Measurements from ENCODE around the gene ECSCR.
"Not testable (repeated sequence)": the region's sequence is repeated elsewhere in the genome, so short reads cannot be mapped to it uniquely, and the experiment has no call there.

ECSCR gene

DNA sequence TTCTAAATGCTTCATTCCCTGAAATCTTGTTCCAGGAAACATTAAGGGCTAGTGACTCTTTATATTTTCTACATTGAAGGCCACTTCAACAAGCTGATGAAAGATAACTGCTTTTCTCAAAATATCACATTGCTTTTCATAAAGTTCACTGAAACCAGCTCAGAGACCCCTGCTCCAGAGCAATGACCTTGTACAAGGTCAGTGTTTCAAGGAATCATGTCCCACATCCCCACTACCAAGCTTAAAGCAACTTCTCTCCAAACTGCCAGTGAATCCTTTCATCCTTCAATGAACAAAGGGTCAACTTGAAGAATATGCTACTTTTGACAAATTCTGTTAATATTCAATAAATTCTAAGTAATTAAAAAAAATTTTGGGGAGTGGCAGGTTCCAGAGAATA, 46.7 kb downstream of the ECSCR start:
- peaks cover 19% of the 10 kb centered on the region for H3K36me3 ChIP-seq (ENCODE audit: insufficient read depth, low read length)
- no peaks in the 10 kb centered on the region for H3K27me3 ChIP-seq (ENCODE audit: control insufficient read depth in 1 of 2, insufficient read depth in 2 of 2, low read length in 2 of 2)
- H3K27ac ChIP-seq (ENCODE audit: low read depth, low read length) = no peak overlapping the region
- no peak overlapping the region for H3K9ac ChIP-seq (ENCODE audit: low read length)
- H3K4me1 ChIP-seq (ENCODE audit: insufficient read depth, low read length) = peaks cover 56% of the 10 kb centered on the region
- H3K4me3 ChIP-seq (ENCODE audit: low read depth in 1 of 2, low read length in 2 of 2) = no peak overlapping the region
- no peaks in the 10 kb centered on the region for H3K9me3 ChIP-seq (ENCODE audit: low read length)

DNA sequence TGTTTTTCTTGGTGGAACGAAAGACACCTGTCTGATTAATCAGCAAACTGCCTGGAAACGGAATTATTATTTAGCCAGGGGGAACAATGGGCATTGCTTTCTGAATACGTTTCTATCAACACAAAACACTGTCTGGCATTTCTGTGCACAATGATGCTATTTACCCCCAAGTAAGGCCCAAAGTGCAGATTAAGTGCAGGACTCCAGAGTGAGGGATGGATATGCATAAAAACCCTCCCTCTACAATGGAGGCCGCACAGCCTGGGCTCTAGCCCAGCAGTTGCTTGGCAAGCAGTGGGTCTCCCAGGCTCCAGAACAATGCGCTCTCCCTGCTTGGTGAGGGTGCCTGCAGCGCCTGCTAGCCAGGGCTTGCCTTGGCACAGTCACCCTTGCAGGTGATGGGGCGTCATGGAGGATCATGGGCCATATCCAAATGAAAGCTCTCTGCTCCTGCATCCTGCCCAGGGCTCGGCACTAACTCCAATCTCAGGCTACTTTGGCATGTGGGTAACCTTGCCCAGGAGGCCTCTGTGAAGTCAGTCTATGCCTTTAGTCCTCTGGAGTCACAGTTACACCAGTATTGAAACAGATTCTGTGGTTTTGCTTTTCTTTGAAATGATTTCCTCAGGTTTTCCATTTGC, 47.2 kb downstream of the ECSCR start:
- peak overlapping the region; percentile 32 for H3K27ac ChIP-seq (ENCODE audit: low read depth, low read length)
- H3K27me3 ChIP-seq (ENCODE audit: control insufficient read depth in 1 of 2, insufficient read depth in 2 of 2, low read length in 2 of 2) = no peaks in the 10 kb centered on the region
- H3K36me3 ChIP-seq (ENCODE audit: insufficient read depth, low read length) = peaks cover 16% of the 10 kb centered on the region
- peaks cover 61% of the 10 kb centered on the region for H3K4me1 ChIP-seq (ENCODE audit: insufficient read depth, low read length)
- no peak overlapping the region for H3K4me3 ChIP-seq (ENCODE audit: low read depth in 1 of 2, low read length in 2 of 2)
- no peak overlapping the region for H3K9ac ChIP-seq (ENCODE audit: low read length)
- H3K9me3 ChIP-seq (ENCODE audit: low read length) = no peaks in the 10 kb centered on the region

GRCh38 chr5:139414581-139415130, 47.9 kb downstream of the ECSCR start:
- Histone ChIP-seq H3K9me3 (ENCODE audit: low read length) (no peaks in the 10 kb centered on the region), H3K4me3 (ENCODE audit: low read depth in 1 of 2, low read length in 2 of 2) (no peak overlapping the region), H3K9ac (ENCODE audit: low read length) (no peak overlapping the region), H3K4me1 (ENCODE audit: insufficient read depth, low read length) (peaks cover 68% of the 10 kb centered on the region), H3K27ac (ENCODE audit: low read depth, low read length) (peak overlapping the region; percentile 32), H3K27me3 (ENCODE audit: control insufficient read depth in 1 of 2, insufficient read depth in 2 of 2, low read length in 2 of 2) (no peaks in the 10 kb centered on the region), H3K36me3 (ENCODE audit: insufficient read depth, low read length) (peaks cover 9% of the 10 kb centered on the region)

GRCh38 chr5:139413963-139414362, 48.6 kb downstream of the ECSCR start:
- H3K27ac ChIP-seq (ENCODE audit: low read depth, low read length) = no peak overlapping the region
- no peak overlapping the region for H3K4me3 ChIP-seq (ENCODE audit: low read depth in 1 of 2, low read length in 2 of 2)
- H3K27me3 ChIP-seq (ENCODE audit: control insufficient read depth in 1 of 2, insufficient read depth in 2 of 2, low read length in 2 of 2) = no peaks in the 10 kb centered on the region
- peaks cover 71% of the 10 kb centered on the region for H3K4me1 ChIP-seq (ENCODE audit: insufficient read depth, low read length)
- peaks cover 4% of the 10 kb centered on the region for H3K36me3 ChIP-seq (ENCODE audit: insufficient read depth, low read length)
- no peak overlapping the region for H3K9ac ChIP-seq (ENCODE audit: low read length)
- no peaks in the 10 kb centered on the region for H3K9me3 ChIP-seq (ENCODE audit: low read length)

- Histone ChIP-seq H3K9me3 (ENCODE audit: low read length) (no peaks in the 10 kb centered on the region), H3K4me1 (ENCODE audit: insufficient read depth, low read length) (peaks cover 70% of the 10 kb centered on the region), H3K27me3 (ENCODE audit: control insufficient read depth in 1 of 2, insufficient read depth in 2 of 2, low read length in 2 of 2) (no peaks in the 10 kb centered on the region), H3K27ac (ENCODE audit: low read depth, low read length) (no peak overlapping the region), H3K36me3 (ENCODE audit: insufficient read depth, low read length) (no peaks in the 10 kb centered on the region), H3K4me3 (ENCODE audit: low read depth in 1 of 2, low read length in 2 of 2) (no peak overlapping the region), H3K9ac (ENCODE audit: low read length) (no peak overlapping the region)
Measured at GRCh38 chr5:139413153-139413552, 49.4 kb downstream of the ECSCR start.

- H3K27me3 ChIP-seq (ENCODE audit: control insufficient read depth in 1 of 2, insufficient read depth in 2 of 2, low read length in 2 of 2) = no peaks in the 10 kb centered on the region
- peak overlapping the region; percentile 17 for H3K27ac ChIP-seq (ENCODE audit: low read depth, low read length)
- H3K4me3 ChIP-seq (ENCODE audit: low read depth in 1 of 2, low read length in 2 of 2) = peak overlapping the region in 1 of 2 donors; percentile 21
- no peak overlapping the region for H3K9ac ChIP-seq (ENCODE audit: low read length)
- peaks cover 52% of the 10 kb centered on the region for H3K4me1 ChIP-seq (ENCODE audit: insufficient read depth, low read length)
- no peaks in the 10 kb centered on the region for H3K9me3 ChIP-seq (ENCODE audit: low read length)
- H3K36me3 ChIP-seq (ENCODE audit: insufficient read depth, low read length) = no peaks in the 10 kb centered on the region
Measured at GRCh38 chr5:139410993-139411828, 51.3 kb downstream of the ECSCR start.

- peak overlapping the region in 1 of 2 donors; percentile 21 for H3K4me3 ChIP-seq (ENCODE audit: low read depth in 1 of 2, low read length in 2 of 2)
- no peaks in the 10 kb centered on the region for H3K9me3 ChIP-seq (ENCODE audit: low read length)
- H3K9ac ChIP-seq (ENCODE audit: low read length) = no peak overlapping the region
- H3K27me3 ChIP-seq (ENCODE audit: control insufficient read depth in 1 of 2, insufficient read depth in 2 of 2, low read length in 2 of 2) = no peaks in the 10 kb centered on the region
- H3K36me3 ChIP-seq (ENCODE audit: insufficient read depth, low read length) = no peaks in the 10 kb centered on the region
- peaks cover 43% of the 10 kb centered on the region for H3K4me1 ChIP-seq (ENCODE audit: insufficient read depth, low read length)
- H3K27ac ChIP-seq (ENCODE audit: low read depth, low read length) = no peak overlapping the region
Measured at GRCh38 chr5:139410121-139410992, 52.2 kb downstream of the ECSCR start.

- H3K9ac ChIP-seq (ENCODE audit: low read length); H3K4me3 ChIP-seq (ENCODE audit: low read depth in 1 of 2, low read length in 2 of 2); H3K27me3 ChIP-seq (ENCODE audit: control insufficient read depth in 1 of 2, insufficient read depth in 2 of 2, low read length in 2 of 2); H3K9me3 ChIP-seq (ENCODE audit: low read length); H3K27ac ChIP-seq (ENCODE audit: low read depth, low read length); H3K36me3 ChIP-seq (ENCODE audit: insufficient read depth, low read length): not testable (repeated sequence)
- peaks cover 38% of the 10 kb centered on the region for H3K4me1 ChIP-seq (ENCODE audit: insufficient read depth, low read length)
Measured at GRCh38 chr5:139409116-139409515, 53.4 kb downstream of the ECSCR start.

DNA sequence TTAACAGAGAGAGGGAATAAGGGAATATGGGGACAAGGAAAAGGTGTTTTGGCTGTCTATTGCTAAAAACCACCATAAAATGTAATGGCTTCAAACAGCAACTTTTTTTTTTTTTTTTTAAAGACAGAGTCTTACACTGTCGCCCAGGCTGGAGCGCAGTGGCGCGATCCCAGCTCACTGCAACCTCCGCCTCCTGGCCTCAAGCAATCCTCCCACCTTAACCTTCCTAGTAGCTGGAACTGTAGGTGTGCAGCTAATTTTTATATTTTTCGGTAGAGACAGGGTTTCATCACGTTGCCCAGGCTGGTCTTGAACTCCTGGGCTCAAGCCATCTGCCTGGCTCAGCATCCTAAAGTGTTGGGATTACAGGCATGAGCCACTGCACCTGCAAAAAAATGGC, 54.4 kb downstream of the ECSCR start:
- no peak overlapping the region for H3K4me3 ChIP-seq (ENCODE audit: low read depth in 1 of 2, low read length in 2 of 2)
- H3K36me3 ChIP-seq (ENCODE audit: insufficient read depth, low read length) = no peaks in the 10 kb centered on the region
- peaks cover 37% of the 10 kb centered on the region for H3K4me1 ChIP-seq (ENCODE audit: insufficient read depth, low read length)
- no peak overlapping the region for H3K27ac ChIP-seq (ENCODE audit: low read depth, low read length)
- no peak overlapping the region for H3K9ac ChIP-seq (ENCODE audit: low read length)
- H3K9me3 ChIP-seq (ENCODE audit: low read length) = no peaks in the 10 kb centered on the region
- no peaks in the 10 kb centered on the region for H3K27me3 ChIP-seq (ENCODE audit: control insufficient read depth in 1 of 2, insufficient read depth in 2 of 2, low read length in 2 of 2)

GRCh38 chr5:139407517-139407916, 55.0 kb downstream of the ECSCR start:
- H3K4me3 ChIP-seq (ENCODE audit: low read depth in 1 of 2, low read length in 2 of 2) = no peak overlapping the region
- H3K27me3 ChIP-seq (ENCODE audit: control insufficient read depth in 1 of 2, insufficient read depth in 2 of 2, low read length in 2 of 2) = no peaks in the 10 kb centered on the region
- H3K36me3 ChIP-seq (ENCODE audit: insufficient read depth, low read length) = no peaks in the 10 kb centered on the region
- H3K4me1 ChIP-seq (ENCODE audit: insufficient read depth, low read length) = peaks cover 40% of the 10 kb centered on the region
- no peak overlapping the region for H3K27ac ChIP-seq (ENCODE audit: low read depth, low read length)
- no peak overlapping the region for H3K9ac ChIP-seq (ENCODE audit: low read length)
- H3K9me3 ChIP-seq (ENCODE audit: low read length) = no peaks in the 10 kb centered on the region

GRCh38 chr5:139406963-139407362, 55.6 kb downstream of the ECSCR start:
- H3K36me3 ChIP-seq (ENCODE audit: insufficient read depth, low read length) = no peaks in the 10 kb centered on the region
- H3K27ac ChIP-seq (ENCODE audit: low read depth, low read length) = no peak overlapping the region
- H3K9me3 ChIP-seq (ENCODE audit: low read length) = no peaks in the 10 kb centered on the region
- peaks cover 37% of the 10 kb centered on the region for H3K4me1 ChIP-seq (ENCODE audit: insufficient read depth, low read length)
- H3K27me3 ChIP-seq (ENCODE audit: control insufficient read depth in 1 of 2, insufficient read depth in 2 of 2, low read length in 2 of 2) = no peaks in the 10 kb centered on the region
- no peak overlapping the region for H3K4me3 ChIP-seq (ENCODE audit: low read depth in 1 of 2, low read length in 2 of 2)
- no peak overlapping the region for H3K9ac ChIP-seq (ENCODE audit: low read length)
